IMR-90 (cell line): ENCODE results near the gene QSOX2. TPM values are rescaled to one million over a fixed set of nuclear protein-coding genes. Genes with fewer than 3 reads are reported as not detected.

Experiments
- ATAC-seq: fragments of 200-7000 bp; cut with Tn5 transposase; 2 replicates; pipeline ENCODE4 v1.9.1; 2020; ENCODE audit warnings: low read depth, mild to moderate bottlenecking, moderate library complexity
- BruUV-seq: library from RNA; stranded (reverse); fragments of 400-500 nt; replicated peaks from 2 replicates; lab custom pipeline; 2021; lab: Mats Ljungman, UMichigan
- CTCF ChIA-PET: fragments of 300-600 bp; formaldehyde crosslinking; extraction: SDS; loops from one replicate; lab custom pipeline; 2021; ENCODE audit warnings: antibody characterized with exemption; lab: Yijun Ruan, JAX
- POLR2A ChIA-PET: fragments of 300-600 bp; sonication (Branson Sonifier 250); formaldehyde crosslinking; loops from one replicate; lab custom pipeline; 2022; ENCODE audit warnings: antibody characterized with exemption; ENCODE audit not compliant: unreplicated experiment; lab: Charles Lee
- DNase-seq: peaks from one replicate; pipeline ENCODE4 v3.0.0; 2013
- H2AFZ ChIP-seq: replicated peaks from 2 replicates; pipeline ENCODE3; 2013; ENCODE audit warnings: low read length, mild to moderate bottlenecking; ENCODE audit not compliant: poor library complexity
- H2AK5ac ChIP-seq: 2 replicates; pipeline ENCODE4 v1.6.1; 2013; ENCODE audit warnings: low read depth, low read length, inconsistent platforms
- H2AK9ac ChIP-seq: replicated peaks from 2 replicates; pipeline ENCODE3; 2013; ENCODE audit warnings: mild to moderate bottlenecking, low read depth, low read length, moderate library complexity; ENCODE audit not compliant: poor library complexity
- H2BK120ac ChIP-seq: 2 replicates; pipeline ENCODE4 v1.6.1; 2013; ENCODE audit warnings: low read depth, low read length, inconsistent platforms
- H2BK15ac ChIP-seq: 3 replicates; pipeline ENCODE4 v1.6.1; 2013; ENCODE audit warnings: low read depth, low read length, inconsistent platforms
- H2BK20ac ChIP-seq: 2 replicates; pipeline ENCODE4 v1.6.1; 2013; ENCODE audit warnings: low read depth, mild to moderate bottlenecking, inconsistent platforms, low read length, moderate library complexity
- H2BK5ac ChIP-seq: 2 replicates; pipeline ENCODE4 v1.6.1; 2013; ENCODE audit warnings: mild to moderate bottlenecking, low read depth, low read length, inconsistent platforms; ENCODE audit not compliant: poor library complexity, severe bottlenecking
- H3K14ac ChIP-seq: replicated peaks from 2 replicates; pipeline ENCODE4 v1.6.1; 2013; ENCODE audit warnings: low read depth, low read length, inconsistent platforms
- H3K18ac ChIP-seq: 2 replicates; pipeline ENCODE4 v1.6.1; 2013; ENCODE audit warnings: low read depth, low read length, control low read depth
- H3K23ac ChIP-seq: 2 replicates; pipeline ENCODE4 v1.6.1; 2013; ENCODE audit warnings: low read depth, low read length, inconsistent platforms
- H3K27ac ChIP-seq: 2 replicates; pipeline ENCODE4 v1.5.1; 2013; ENCODE audit warnings: mild to moderate bottlenecking, control low read depth, low read length; ENCODE audit not compliant: insufficient read depth
- H3K27me3 ChIP-seq: 2 replicates; pipeline ENCODE4 v1.6.1; 2013; ENCODE audit warnings: low read length; ENCODE audit not compliant: control insufficient read depth, insufficient read depth
- H3K36me3 ChIP-seq: 2 replicates; pipeline ENCODE4 v1.6.1; 2013; ENCODE audit warnings: low read length, mixed read lengths; ENCODE audit not compliant: control insufficient read depth, insufficient read depth
- H3K4ac ChIP-seq: 2 replicates; pipeline ENCODE4 v1.6.1; 2013; ENCODE audit warnings: low read depth, low read length, inconsistent platforms
- H3K4me1 ChIP-seq: 2 replicates; pipeline ENCODE4 v1.6.1; 2013; ENCODE audit warnings: low read length, mixed read lengths; ENCODE audit not compliant: control insufficient read depth, insufficient read depth
- H3K4me2 ChIP-seq: 2 replicates; pipeline ENCODE4 v1.6.1; 2013; ENCODE audit warnings: low read depth, mild to moderate bottlenecking, control low read depth, low read length, moderate library complexity
- H3K4me3 ChIP-seq: 2 replicates; pipeline ENCODE4 v1.5.1; 2013; ENCODE audit warnings: low read depth, mild to moderate bottlenecking, control low read depth, low read length, moderate library complexity; ENCODE audit not compliant: insufficient read depth
- H3K56ac ChIP-seq: 2 replicates; pipeline ENCODE4 v1.6.1; 2013; ENCODE audit warnings: low read length, inconsistent platforms; ENCODE audit not compliant: insufficient read depth; ENCODE audit errors: extremely low read depth
- H3K79me1 ChIP-seq, 2 experiments: 2 replicates each; pipeline ENCODE4 v1.6.1; 2013; ENCODE audit warnings: low read length in 2 of 2, inconsistent platforms in 1 of 2, low read depth in 1 of 2
- H3K9ac ChIP-seq: 2 replicates; pipeline ENCODE4 v1.6.1; 2013; ENCODE audit warnings: low read depth, low read length, control low read depth
- H3K9me1 ChIP-seq: 2 replicates; pipeline ENCODE4 v1.6.1; 2013; ENCODE audit warnings: low read length, inconsistent platforms; ENCODE audit not compliant: insufficient read depth
- H3K9me3 ChIP-seq: 2 replicates; pipeline ENCODE4 v1.6.1; 2013; ENCODE audit warnings: low read length; ENCODE audit not compliant: control insufficient read depth, insufficient read depth
- H4K20me1 ChIP-seq: 2 replicates; pipeline ENCODE4 v1.6.1; 2013; ENCODE audit warnings: low read length, inconsistent platforms; ENCODE audit not compliant: insufficient read depth
- H4K5ac ChIP-seq: 2 replicates; pipeline ENCODE4 v1.6.1; 2013; ENCODE audit warnings: mild to moderate bottlenecking, low read depth, low read length, control low read depth
- H4K8ac ChIP-seq, 2 experiments: 2 replicates each; pipeline ENCODE4 v1.6.1; 2013; ENCODE audit warnings: low read depth in 2 of 2, low read length in 2 of 2, control low read depth in 1 of 2, inconsistent platforms in 1 of 2
- H4K91ac ChIP-seq: 2 replicates; pipeline ENCODE4 v1.6.1; 2013; ENCODE audit warnings: low read depth, low read length, inconsistent platforms; ENCODE audit not compliant: insufficient read depth
- CEBPB ChIP-seq: IDR thresholded peaks from 2 replicates; pipeline ENCODE4 v1.6.1; 2012; ENCODE audit warnings: low read depth, low read length, improper control_type of control experiment
- CHD1 ChIP-seq: IDR thresholded peaks from 2 replicates; pipeline ENCODE4 v1.6.1; 2012; ENCODE audit warnings: low read depth, low read length, improper control_type of control experiment
- FOS ChIP-seq: fragments of 150-350 bp; IDR thresholded peaks from 2 replicates; pipeline ENCODE4 v1.6.1; 2016; ENCODE audit warnings: low read depth, low read length
- MAFK ChIP-seq: IDR thresholded peaks from 2 replicates; pipeline ENCODE4 v1.6.1; 2012; ENCODE audit warnings: low read depth, low read length, improper control_type of control experiment
- MAZ ChIP-seq: IDR thresholded peaks from 2 replicates; pipeline ENCODE4 v1.6.1; 2012; ENCODE audit warnings: low read depth, mild to moderate bottlenecking, low read length, improper control_type of control experiment, moderate library complexity, borderline replicate concordance
- NFE2L2 ChIP-seq: fragments of 150-350 bp; IDR thresholded peaks from 2 replicates; pipeline ENCODE4 v1.6.1; 2016; ENCODE audit warnings: low read depth, mild to moderate bottlenecking, low read length
- POLR2A ChIP-seq: IDR thresholded peaks from 2 replicates; pipeline ENCODE4 v1.6.1; 2012; ENCODE audit warnings: mild to moderate bottlenecking, low read depth, low read length
- RAD21 ChIP-seq: IDR thresholded peaks from 2 replicates; pipeline ENCODE4 v1.6.1; 2012; ENCODE audit warnings: low read length, improper control_type of control experiment
- RCOR1 ChIP-seq: IDR thresholded peaks from 2 replicates; pipeline ENCODE4 v1.6.1; 2012; ENCODE audit warnings: mild to moderate bottlenecking, low read length, improper control_type of control experiment; ENCODE audit not compliant: insufficient replicate concordance
- RFX5 ChIP-seq: IDR thresholded peaks from 2 replicates; pipeline ENCODE4 v1.8.0; 2012; ENCODE audit warnings: low read depth, mild to moderate bottlenecking, low read length, moderate library complexity
- SMC3 ChIP-seq: fragments of 150-350 bp; IDR thresholded peaks from 2 replicates; pipeline ENCODE4 v1.6.1; 2016; ENCODE audit warnings: low read depth, mild to moderate bottlenecking, antibody characterized with exemption, low read length, moderate library complexity
- WGBS, 2 experiments: methylation state at CpG; one replicate each; pipeline versions ENCODE4 v1.1.5 to v1.1.7; 2013; ENCODE audit warnings: missing lambda C conversion rate in 2 of 2; ENCODE audit not compliant: insufficient read length in 1 of 2; ENCODE audit errors: extremely low coverage in 2 of 2; 5-methylcytosine and 5-hydroxymethylcytosine counted together
- dilution Hi-C: fragments of 300-500 bp; cut with HindIII; formaldehyde crosslinking; loops from one replicate; pipeline ENCODE4 v1.14.3; 2018; ENCODE audit warnings: low sequenced_read_pairs; ENCODE audit not compliant: unreplicated experiment
- in situ Hi-C: fragments of 300-500 bp; cut with MboI; formaldehyde crosslinking; loops from 3 replicates; pipeline ENCODE4 v1.14.3; 2019; ENCODE audit warnings: low sequenced_read_pairs, inconsistent platforms, mixed read lengths
- intact Hi-C: fragments of 100-400 bp; cut with micrococcal nuclease; formaldehyde crosslinking; loops from 2 replicates; pipeline ENCODE4 v1.10.0; 2022
- polyA plus RNA-seq, 3 experiments: library from polyadenylated mRNA; depleted of rRNA; stranded (reverse); fragments of >200 nt; gene quantifications; 2 replicates each; pipeline ENCODE4 v1.2.3, GENCODE V29; 2012; ENCODE audit warnings: low replicate concordance in 1 of 3
- total RNA-seq: library from RNA; depleted of rRNA; stranded (reverse); fragments of >200 nt; gene quantifications from 2 replicates; pipeline ENCODE4 v1.2.3, GENCODE V29; 2012
- TF ChIP-seq, protein P1 (sequence below): conservative IDR thresholded peaks from 2 replicates; pipeline ENCODE4 v1.5.1; 2012; ENCODE audit warnings: mild to moderate bottlenecking, low read depth, low read length, improper control_type of control experiment

The QSOX2 gene
- total and polyA plus RNA-seq, 2 of the 4 experiments (the other 2 are of a cell fraction) = 5.9 to 12.9 TPM

DNA sequence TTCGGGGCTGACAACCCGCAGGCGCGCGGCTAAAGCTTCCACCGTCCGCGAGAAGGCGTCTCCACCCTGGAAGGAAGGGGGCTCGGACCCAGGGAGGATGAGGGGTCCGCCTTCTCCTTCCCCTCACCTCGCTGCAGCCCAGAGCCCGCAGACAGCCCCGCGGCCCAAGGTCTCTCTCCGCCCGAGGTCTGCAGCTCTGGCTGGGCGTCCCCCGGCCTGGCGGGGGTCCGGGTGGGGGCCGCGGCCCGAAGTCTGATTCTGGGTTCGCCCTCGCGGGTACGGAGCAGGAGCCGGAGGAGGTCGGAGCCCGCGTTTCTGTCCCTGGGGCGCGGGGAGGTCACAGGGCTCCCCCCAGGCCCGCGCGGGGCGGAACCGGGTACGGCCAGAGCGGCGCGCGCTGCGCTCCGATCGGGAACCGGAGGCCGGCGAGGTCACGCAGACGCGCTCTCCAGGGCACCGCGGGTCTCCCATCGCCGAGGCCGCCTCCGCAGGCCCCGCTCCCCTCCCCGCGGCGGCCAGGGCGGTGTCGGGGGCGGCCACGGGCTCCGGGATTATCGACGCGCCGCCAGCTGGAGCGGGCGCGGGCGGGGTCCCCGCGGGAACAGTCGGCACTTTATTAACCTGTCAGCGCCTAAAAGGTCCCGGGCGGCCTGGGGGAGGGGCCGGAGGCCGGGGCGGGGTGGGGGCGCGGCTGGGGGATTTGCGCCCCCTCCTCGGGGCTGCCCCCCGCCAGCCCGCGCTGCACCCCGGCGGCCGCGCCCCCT is 52.3 kb downstream of the QSOX2 start:
- H3K4ac ChIP-seq = no peak overlapping the region
- H3K56ac ChIP-seq = no peak overlapping the region
- no peaks in the 10 kb centered on the region for H3K4me1 ChIP-seq
- H3K79me1 ChIP-seq = no peaks in the 10 kb centered on the region
- H2BK5ac ChIP-seq = no peak overlapping the region
- no peak overlapping the region for H3K23ac ChIP-seq
- dilution Hi-C loops = no loop called here
- no peak for ATAC-seq
- H3K27me3 ChIP-seq = peaks cover 85% of the 10 kb centered on the region
- H4K5ac ChIP-seq = no peak overlapping the region
- no peak overlapping the region for H3K14ac ChIP-seq
- no peaks in the 10 kb centered on the region for H3K9me1 ChIP-seq
- no peak overlapping the region for H4K8ac ChIP-seq
- no peak overlapping the region for H3K4me2 ChIP-seq
- CTCF ChIA-PET = no interaction called here
- H2BK15ac ChIP-seq = no peak overlapping the region
- TF ChIP-seq RFX5 = no peak
- TF ChIP-seq, protein P1, sequence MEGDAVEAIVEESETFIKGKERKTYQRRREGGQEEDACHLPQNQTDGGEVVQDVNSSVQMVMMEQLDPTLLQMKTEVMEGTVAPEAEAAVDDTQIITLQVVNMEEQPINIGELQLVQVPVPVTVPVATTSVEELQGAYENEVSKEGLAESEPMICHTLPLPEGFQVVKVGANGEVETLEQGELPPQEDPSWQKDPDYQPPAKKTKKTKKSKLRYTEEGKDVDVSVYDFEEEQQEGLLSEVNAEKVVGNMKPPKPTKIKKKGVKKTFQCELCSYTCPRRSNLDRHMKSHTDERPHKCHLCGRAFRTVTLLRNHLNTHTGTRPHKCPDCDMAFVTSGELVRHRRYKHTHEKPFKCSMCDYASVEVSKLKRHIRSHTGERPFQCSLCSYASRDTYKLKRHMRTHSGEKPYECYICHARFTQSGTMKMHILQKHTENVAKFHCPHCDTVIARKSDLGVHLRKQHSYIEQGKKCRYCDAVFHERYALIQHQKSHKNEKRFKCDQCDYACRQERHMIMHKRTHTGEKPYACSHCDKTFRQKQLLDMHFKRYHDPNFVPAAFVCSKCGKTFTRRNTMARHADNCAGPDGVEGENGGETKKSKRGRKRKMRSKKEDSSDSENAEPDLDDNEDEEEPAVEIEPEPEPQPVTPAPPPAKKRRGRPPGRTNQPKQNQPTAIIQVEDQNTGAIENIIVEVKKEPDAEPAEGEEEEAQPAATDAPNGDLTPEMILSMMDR = no peak
- TF ChIP-seq RAD21 = no peak
- no peak for TF ChIP-seq POLR2A
- TF ChIP-seq RCOR1 = no peak
- no peak for TF ChIP-seq FOS
- TF ChIP-seq MAFK = no peak
- no peak for TF ChIP-seq CHD1
- no peak for TF ChIP-seq NFE2L2
- TF ChIP-seq MAZ = no peak
- no peak for TF ChIP-seq CEBPB
- no peak for TF ChIP-seq SMC3
- H3K9me3 ChIP-seq = peaks cover 2% of the 10 kb centered on the region; the same call in 1 of the 2 replicates
- no peak overlapping the region for H2BK20ac ChIP-seq
- no peak overlapping the region for H4K91ac ChIP-seq
- no peaks in the 10 kb centered on the region for H3K36me3 ChIP-seq
- WGBS, 2 experiments = 4% methylated on average over 45 of the region's 96 CpGs; no CpG with 5 or more reads in 1 of the 2 experiments
- H2BK120ac ChIP-seq = no peak overlapping the region
- H2AFZ ChIP-seq = no peak overlapping the region
- no peak overlapping the region for H3K4me3 ChIP-seq
- H4K20me1 ChIP-seq = no peaks in the 10 kb centered on the region
- BruUV-seq = no TSS peak
- H3K18ac ChIP-seq = no peak overlapping the region
- in situ Hi-C loops = no loop called here
- no peak for DNase-seq
- intact Hi-C loops = no loop called here
- no peak overlapping the region for H2AK9ac ChIP-seq
- POLR2A ChIA-PET = no interaction called here
- H3K27ac ChIP-seq = no peak overlapping the region
- no peak overlapping the region for H3K9ac ChIP-seq
- H2AK5ac ChIP-seq = no peak overlapping the region
